Natural killer cell (primary cell): Measurements from ENCODE around the gene VPS9D1. TPM values are rescaled to one million over a fixed set of nuclear protein-coding genes. Genes with fewer than 3 reads are reported as not detected.
"Not testable (repeated sequence)": the region's sequence is repeated elsewhere in the genome, so short reads cannot be mapped to it uniquely, and the experiment has no call there.

Experiments
- ATAC-seq, 3 donors: fragments of 150-1000 bp in 2 of 3; fragments of 200-7000 bp in 1 of 3; cut with Tn5 transposase; 1 replicate in 1 of 3; 2 replicates in 2 of 3; pipeline ENCODE4 v1.10.0; 2021; ENCODE audit warnings: mild to moderate bottlenecking in 2 of 3, moderate library complexity in 2 of 3
- DNase-seq, 2 donors: peaks; one replicate each; pipeline versions ENCODE4 v3.0.0 to v3.0.0-alpha.2; 2013 to 2021; ENCODE audit warnings: mixed read lengths in 1 of 2
- H3K27ac ChIP-seq: one replicate; pipeline ENCODE4 v1.5.1; 2013; ENCODE audit warnings: mild to moderate bottlenecking, low read length
- H3K27me3 ChIP-seq: one replicate; pipeline ENCODE4 v1.6.1; 2013; ENCODE audit warnings: low read length; ENCODE audit not compliant: control insufficient read depth, insufficient read depth
- H3K36me3 ChIP-seq: one replicate; pipeline ENCODE4 v1.6.1; 2013; ENCODE audit warnings: low read length; ENCODE audit not compliant: control insufficient read depth, insufficient read depth
- H3K4me1 ChIP-seq: one replicate; pipeline ENCODE4 v1.6.1; 2013; ENCODE audit warnings: low read length; ENCODE audit not compliant: control insufficient read depth, insufficient read depth
- H3K4me3 ChIP-seq: one replicate; pipeline ENCODE4 v1.5.1; 2013; ENCODE audit warnings: low read length
- H3K9me3 ChIP-seq: one replicate; pipeline ENCODE4 v1.6.1; 2013; ENCODE audit warnings: low read length; ENCODE audit not compliant: control insufficient read depth, insufficient read depth
- H3K27ac Mint-ChIP-seq, 2 donors: one replicate each; pipeline ENCODE4 v1.8.0; 2022; ENCODE audit warnings: mild to moderate bottlenecking in 2 of 2, mixed read lengths in 2 of 2, moderate library complexity in 1 of 2
- H3K27me3 Mint-ChIP-seq, 2 donors: one replicate each; pipeline ENCODE4 v1.8.0; 2022; ENCODE audit warnings: low read depth in 2 of 2, mixed read lengths in 2 of 2
- H3K36me3 Mint-ChIP-seq: one replicate; pipeline ENCODE4 v1.8.0; 2022; ENCODE audit warnings: mixed read lengths
- H3K4me1 Mint-ChIP-seq, 2 donors: one replicate each; pipeline ENCODE4 v1.8.0; 2022; ENCODE audit warnings: mixed read lengths in 2 of 2
- H3K4me3 Mint-ChIP-seq: one replicate; pipeline ENCODE4 v1.8.0; 2022; ENCODE audit warnings: mild to moderate bottlenecking, moderate library complexity, mixed read lengths
- H3K9me3 Mint-ChIP-seq, 2 donors: one replicate each; pipeline ENCODE4 v1.8.0; 2022; ENCODE audit warnings: mixed read lengths in 2 of 2
- CTCF ChIP-seq: fragments of 200-600 bp; IDR thresholded peaks from one replicate; pipeline ENCODE4 v1.8.0; 2022; ENCODE audit warnings: antibody characterized with exemption
- WGBS: methylation state at CpG from one replicate; pipeline ENCODE4 v1.1.7; 2013; ENCODE audit warnings: missing lambda C conversion rate; ENCODE audit not compliant: insufficient coverage; 5-methylcytosine and 5-hydroxymethylcytosine counted together
- intact Hi-C: fragments of 100-400 bp; cut with micrococcal nuclease; formaldehyde crosslinking; loops from one replicate; pipeline ENCODE4 v1.14.2; 2022
- total RNA-seq, 4 donors: library from RNA; stranded (reverse); fragments of 120-200 nt in 1 of 4; gene quantifications; one replicate each; pipeline versions ENCODE4 v1.2.3 to v1.2.4, GENCODE V29; 2013 to 2022

The VPS9D1 gene
- total RNA-seq, 3 donors from 2014 or later (not counting 1 experiment from before 2014, with no cell fraction given): 31.7 to 43.0 (median 35.4) TPM

DNA sequence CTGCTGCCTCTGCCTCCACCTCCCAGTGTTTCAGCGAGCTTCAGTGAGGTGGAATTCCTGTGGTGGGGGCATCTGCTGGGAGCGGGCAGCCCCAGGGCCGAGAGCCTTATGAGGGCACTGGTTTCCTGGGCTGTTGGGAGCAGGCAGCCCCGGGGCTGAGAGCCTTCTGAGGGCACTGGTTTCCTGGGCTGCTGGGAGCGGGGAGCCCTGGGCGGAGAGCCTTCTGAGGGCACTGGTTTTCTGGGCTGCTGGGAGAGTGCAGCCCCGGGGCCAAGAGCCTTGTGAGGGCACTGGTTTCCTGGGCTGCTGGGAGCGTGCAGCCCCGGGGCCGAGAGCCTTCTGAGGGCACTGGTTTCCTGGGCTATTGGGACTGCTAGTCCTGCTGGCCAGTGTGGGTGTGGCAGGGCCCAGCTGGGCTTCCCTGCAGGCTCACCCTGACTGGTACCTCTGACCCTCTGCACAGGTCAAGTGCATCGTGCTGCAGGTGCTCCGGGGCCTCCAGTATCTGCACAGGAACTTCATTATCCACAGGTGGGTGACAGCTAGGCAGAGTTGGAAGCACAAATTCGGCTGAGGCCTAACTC, 28.6 kb downstream of the VPS9D1 start:
- H3K27ac ChIP-seq: no peak overlapping the region
- Mint-ChIP-seq H3K9me3 (no peaks in the 10 kb centered on the region), H3K4me3 (no peak overlapping the region), H3K27me3 (no peaks in the 10 kb centered on the region), H3K27ac (no peak overlapping the region), H3K36me3 (no peaks in the 10 kb centered on the region), H3K4me1 (peaks cover 19 to 40% of the 10 kb centered on the region in 2 donors)
- H3K27me3 ChIP-seq: no peaks in the 10 kb centered on the region
- WGBS: 93% methylated on average over 13 of the region's 13 CpGs
- no peaks in the 10 kb centered on the region for H3K9me3 ChIP-seq
- H3K4me3 ChIP-seq: no peak overlapping the region
- H3K36me3 ChIP-seq: peaks cover 35% of the 10 kb centered on the region
- H3K4me1 ChIP-seq: peaks cover 34% of the 10 kb centered on the region
- DNase-seq (no peak), ATAC-seq (no peak)
- intact Hi-C loops: no loop called here
- no peak for TF ChIP-seq CTCF

GRCh38 chr16:89691231-89691985, 29.3 kb downstream of the VPS9D1 start:
- peaks cover 29% of the 10 kb centered on the region for H3K4me1 ChIP-seq
- peaks cover 12 to 39% of the 10 kb centered on the region in 2 donors for H3K4me1 Mint-ChIP-seq
- intact Hi-C loops: no loop called here
- no peak overlapping the region for H3K4me3 Mint-ChIP-seq
- TF ChIP-seq CTCF: no peak
- H3K36me3 ChIP-seq: peaks cover 35% of the 10 kb centered on the region
- DNase-seq (no peak), ATAC-seq (no peak)
- no peaks in the 10 kb centered on the region for H3K9me3 ChIP-seq
- no peak overlapping the region for H3K27ac ChIP-seq
- no peaks in the 10 kb centered on the region for H3K27me3 Mint-ChIP-seq
- no peaks in the 10 kb centered on the region for H3K36me3 Mint-ChIP-seq
- no peaks in the 10 kb centered on the region for H3K27me3 ChIP-seq
- 97% methylated on average over 21 of the region's 21 CpGs for WGBS
- no peak overlapping the region for H3K4me3 ChIP-seq
- no peaks in the 10 kb centered on the region for H3K9me3 Mint-ChIP-seq
- H3K27ac Mint-ChIP-seq: no peak overlapping the region

- Histone ChIP-seq H3K36me3 (peaks cover 33% of the 10 kb centered on the region), H3K4me1 (peaks cover 29% of the 10 kb centered on the region), H3K27me3 (no peaks in the 10 kb centered on the region), H3K9me3 (no peaks in the 10 kb centered on the region), H3K4me3 (no peak overlapping the region), H3K27ac (no peak overlapping the region)
- H3K27me3 Mint-ChIP-seq: no peaks in the 10 kb centered on the region
- H3K4me1 Mint-ChIP-seq: peaks cover 7 to 32% of the 10 kb centered on the region in 2 donors
- WGBS: 95% methylated on average over 16 of the region's 16 CpGs
- no peaks in the 10 kb centered on the region for H3K36me3 Mint-ChIP-seq
- H3K9me3 Mint-ChIP-seq: no peaks in the 10 kb centered on the region
- no peak for TF ChIP-seq CTCF
- no peak overlapping the region for H3K4me3 Mint-ChIP-seq
- DNase-seq: no peak
- no peak overlapping the region for H3K27ac Mint-ChIP-seq
- intact Hi-C loops: no loop called here
- no peak for ATAC-seq
These were observed 30.3 kb downstream of the VPS9D1 start for GRCh38 chr16:89690392-89690901.

- H3K4me3 ChIP-seq, H3K36me3 Mint-ChIP-seq, H3K27me3 ChIP-seq, H3K27me3 Mint-ChIP-seq, H3K9me3 Mint-ChIP-seq, H3K27ac ChIP-seq, H3K27ac Mint-ChIP-seq, intact Hi-C loops, ATAC-seq, DNase-seq, H3K9me3 ChIP-seq, H3K4me3 Mint-ChIP-seq: not testable (repeated sequence)
- WGBS: 90% methylated on average over 4 of the region's 4 CpGs
- Histone ChIP-seq H3K36me3 (peaks cover 31% of the 10 kb centered on the region), H3K4me1 (peaks cover 22% of the 10 kb centered on the region)
- H3K4me1 Mint-ChIP-seq: peaks cover 7 to 29% of the 10 kb centered on the region in 2 donors
These were observed 31.1 kb downstream of the VPS9D1 start for GRCh38 chr16:89689621-89690020.
